ENCODE data around the gene LONRF3.

LONRF3 gene

DNA sequence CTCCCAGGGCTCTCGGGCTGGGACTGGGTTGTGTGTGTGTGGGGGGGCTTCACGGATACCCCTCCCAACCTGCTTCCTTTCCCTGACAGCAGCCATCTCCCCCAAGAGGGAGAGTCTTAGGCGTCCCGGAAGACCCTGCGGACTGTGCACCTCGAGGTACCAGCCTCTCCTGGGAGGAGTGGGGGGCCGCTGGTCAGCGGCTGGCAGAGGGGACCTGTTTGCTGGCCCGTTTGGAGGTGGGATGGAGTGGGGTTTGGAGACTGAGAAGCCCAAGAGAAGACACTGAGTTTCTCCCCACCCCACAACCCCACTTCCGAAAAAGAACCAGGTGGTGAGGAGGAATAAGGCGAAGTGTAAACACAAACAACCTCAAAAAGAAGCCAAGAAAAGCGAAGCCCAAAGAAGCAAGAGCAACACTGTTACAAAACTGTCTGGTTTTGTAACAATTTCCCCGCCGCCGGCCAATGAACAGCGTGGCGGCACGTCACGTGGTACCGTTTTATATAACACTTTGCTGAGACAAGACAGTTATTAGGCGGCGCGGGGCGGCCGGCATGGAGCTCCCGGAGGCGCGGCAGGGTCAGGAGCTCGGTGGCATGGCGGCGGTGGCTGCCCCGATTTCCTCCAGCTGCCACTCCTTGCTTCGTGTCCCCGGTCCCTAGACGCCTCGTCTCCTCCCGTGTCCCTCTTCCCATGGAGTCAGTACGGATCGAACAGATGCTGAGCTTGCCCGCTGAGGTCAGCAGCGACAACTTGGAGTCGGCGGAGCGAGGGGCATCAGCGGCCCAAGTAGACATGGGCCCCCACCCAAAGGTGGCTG, at the start of gene LONRF3:
LONRF3 (plus strand) TSS at position 531 of the 820 bp plus-strand sequence; CDS start at position 694, 163 bp downstream.
- peak within 1 kb of the TSS; percentile 88 for H3K4me3 Mint-ChIP-seq
- no peaks in the 10 kb centered on the region for H3K9me3 Mint-ChIP-seq
- peak within 1 kb of the TSS; percentile 81 for H3K27ac Mint-ChIP-seq
- no peaks in the 10 kb centered on the region for H3K36me3 Mint-ChIP-seq
- peaks cover 19% of the 10 kb centered on the region for H3K4me1 Mint-ChIP-seq
- ATAC-seq, result peak; percentile 57
- H3K27me3 Mint-ChIP-seq, result peaks cover 15% of the 10 kb centered on the region

DNA sequence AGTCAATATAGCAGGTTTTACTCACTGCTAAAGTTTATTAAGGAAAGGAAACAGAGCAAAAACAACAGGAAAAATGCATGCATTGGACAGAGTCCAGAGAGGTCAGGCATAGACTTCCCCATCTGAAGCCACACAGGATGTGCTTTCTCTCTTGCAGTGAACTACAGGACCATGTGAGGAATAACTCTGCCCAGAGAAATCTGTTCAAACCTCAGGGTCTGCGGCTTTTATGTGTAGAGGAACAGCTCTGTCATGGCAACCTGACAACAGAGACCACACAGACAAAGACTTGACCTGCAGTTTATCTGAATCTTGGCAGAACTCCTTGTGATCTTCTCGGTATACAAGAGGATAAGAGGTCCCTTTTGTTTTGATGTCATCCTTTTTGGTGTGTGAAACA, 46.3 kb upstream of the LONRF3 start:
- Mint-ChIP-seq H3K9me3 (no peaks in the 10 kb centered on the region), H3K4me1 (no peaks in the 10 kb centered on the region), H3K27ac (no peak overlapping the region)

DNA sequence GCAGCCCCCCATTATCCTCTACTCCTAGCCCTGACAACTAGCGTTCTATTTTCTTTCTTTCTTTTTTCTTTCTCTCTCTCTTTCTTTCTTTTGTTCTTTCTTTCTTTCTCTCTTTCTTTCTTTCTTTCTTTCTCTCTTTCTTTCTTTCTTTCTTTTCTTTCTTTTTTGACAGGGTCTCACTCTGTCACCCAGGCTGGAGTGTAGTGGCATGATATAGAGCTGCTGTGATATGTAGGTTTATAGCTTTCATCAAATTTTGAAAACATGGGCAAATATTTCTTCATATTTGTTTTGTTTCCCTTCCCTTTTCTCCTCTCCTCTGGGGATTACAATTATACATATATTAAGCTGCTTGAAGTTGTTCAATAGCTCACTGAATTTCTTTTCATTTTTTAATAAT, 39.1 kb upstream of the LONRF3 start:
- no peak for ATAC-seq
- peaks cover 6% of the 10 kb centered on the region for H3K36me3 Mint-ChIP-seq
- no peak overlapping the region for H3K4me3 Mint-ChIP-seq
- H3K9me3 Mint-ChIP-seq, result peaks cover 4% of the 10 kb centered on the region
- peaks cover 8% of the 10 kb centered on the region for H3K27me3 Mint-ChIP-seq
- H3K4me1 Mint-ChIP-seq, result peaks cover 5% of the 10 kb centered on the region
- no peak overlapping the region for H3K27ac Mint-ChIP-seq

More for the DNA sequence above, 46.3 kb upstream of the LONRF3 start:
- H3K36me3 Mint-ChIP-seq, result no peaks in the 10 kb centered on the region
- no peak overlapping the region for H3K4me3 Mint-ChIP-seq
- no peak for ATAC-seq
- no peaks in the 10 kb centered on the region for H3K27me3 Mint-ChIP-seq

DNA sequence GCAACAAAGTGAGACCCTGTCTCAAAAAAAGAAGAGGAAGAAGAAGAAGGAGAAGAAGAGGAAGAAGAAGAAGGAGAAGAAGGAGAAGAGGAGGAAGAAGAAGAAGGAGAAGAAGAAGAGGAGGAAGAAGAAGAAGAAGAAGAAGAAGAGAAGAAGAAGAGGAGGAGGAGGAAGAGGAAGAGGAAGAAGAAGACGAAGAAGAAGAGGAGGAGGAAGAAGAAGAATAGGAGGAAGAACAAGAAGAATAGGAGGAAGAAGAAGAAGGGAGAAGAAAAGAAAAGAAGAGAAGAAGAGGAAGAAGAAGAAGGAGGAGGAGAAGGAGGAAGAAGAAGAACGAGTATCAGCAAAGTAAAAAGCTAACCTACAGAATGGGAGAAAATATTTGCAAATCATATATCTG, 33.3 kb upstream of the LONRF3 start:
- H3K4me3 Mint-ChIP-seq, result no peak overlapping the region
- no peaks in the 10 kb centered on the region for H3K36me3 Mint-ChIP-seq
- H3K4me1 Mint-ChIP-seq, result no peaks in the 10 kb centered on the region
- no peak for ATAC-seq
- no peak overlapping the region for H3K27ac Mint-ChIP-seq
- no peaks in the 10 kb centered on the region for H3K9me3 Mint-ChIP-seq
- H3K27me3 Mint-ChIP-seq, result peaks cover 16% of the 10 kb centered on the region

DNA sequence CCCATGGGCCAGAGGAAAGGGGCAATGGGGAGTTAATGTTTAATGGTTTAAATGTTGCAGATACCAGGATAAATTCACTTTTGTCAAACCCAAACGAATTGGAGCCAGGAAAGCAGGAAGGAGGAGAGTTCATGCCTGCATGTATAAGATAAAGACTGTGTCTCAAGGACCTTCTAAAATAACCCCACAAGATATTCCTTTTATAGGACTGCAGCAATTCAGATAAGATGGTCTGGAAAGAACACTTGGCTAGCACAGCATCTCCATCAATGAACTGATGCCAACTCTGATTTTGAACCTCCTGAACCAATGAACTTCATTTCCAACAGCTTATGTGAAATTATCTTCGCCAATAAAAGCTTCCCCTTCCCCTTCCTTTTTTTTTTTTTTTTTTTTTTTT, 31.3 kb upstream of the LONRF3 start:
- Mint-ChIP-seq H3K4me1 (no peaks in the 10 kb centered on the region), H3K9me3 (no peaks in the 10 kb centered on the region), H3K4me3 (no peak overlapping the region), H3K36me3 (no peaks in the 10 kb centered on the region), H3K27me3 (peaks cover 16% of the 10 kb centered on the region), H3K27ac (no peak overlapping the region)
- ATAC-seq, result no peak

DNA sequence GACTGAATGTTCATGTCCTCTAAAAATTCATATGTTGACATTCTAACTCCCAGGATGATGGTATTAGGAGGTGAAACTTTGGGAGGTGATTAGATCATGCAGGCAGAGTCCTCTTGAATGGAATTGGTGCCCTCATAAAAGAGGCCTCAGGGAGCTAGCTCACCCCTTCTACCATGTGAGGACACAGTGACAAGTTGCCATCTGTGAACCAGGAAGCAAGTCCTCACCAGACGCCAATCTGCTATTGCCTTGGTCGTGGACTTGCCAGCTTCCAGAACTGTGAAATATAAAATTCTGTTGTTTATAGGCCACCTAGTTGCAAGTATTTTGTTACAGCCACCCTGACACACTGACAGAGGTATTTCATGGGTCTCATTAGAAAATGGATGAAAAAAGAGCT, 28.5 kb upstream of the LONRF3 start:
- Mint-ChIP-seq H3K9me3 (no peaks in the 10 kb centered on the region), H3K27ac (no peak overlapping the region), H3K36me3 (no peaks in the 10 kb centered on the region), H3K4me1 (no peaks in the 10 kb centered on the region), H3K4me3 (no peak overlapping the region), H3K27me3 (peaks cover 12% of the 10 kb centered on the region)
- ATAC-seq, result no peak

- H3K27me3 Mint-ChIP-seq, result no peaks in the 10 kb centered on the region
- no peak for ATAC-seq
- no peaks in the 10 kb centered on the region for H3K36me3 Mint-ChIP-seq
- H3K4me3 Mint-ChIP-seq, result no peak overlapping the region
- no peak overlapping the region for H3K27ac Mint-ChIP-seq
- H3K4me1 Mint-ChIP-seq, result no peaks in the 10 kb centered on the region
- no peaks in the 10 kb centered on the region for H3K9me3 Mint-ChIP-seq
Measured at GRCh38 chrX:118948270-118948669, 26.1 kb upstream of the LONRF3 start.

GRCh38 chrX:118961866-118962560, 12.4 kb upstream of the LONRF3 start:
- Mint-ChIP-seq H3K4me1 (no peaks in the 10 kb centered on the region), H3K27me3 (no peaks in the 10 kb centered on the region), H3K27ac (no peak overlapping the region), H3K4me3 (no peak overlapping the region), H3K9me3 (no peaks in the 10 kb centered on the region), H3K36me3 (no peaks in the 10 kb centered on the region)
- no peak for ATAC-seq

- Mint-ChIP-seq H3K27me3 (no peaks in the 10 kb centered on the region), H3K4me3 (no peak overlapping the region), H3K27ac (no peak overlapping the region), H3K4me1 (no peaks in the 10 kb centered on the region), H3K9me3 (no peaks in the 10 kb centered on the region), H3K36me3 (no peaks in the 10 kb centered on the region)
- ATAC-seq, result peak; percentile 45
Measured at GRCh38 chrX:118963159-118963558, 11.3 kb upstream of the LONRF3 start.

DNA sequence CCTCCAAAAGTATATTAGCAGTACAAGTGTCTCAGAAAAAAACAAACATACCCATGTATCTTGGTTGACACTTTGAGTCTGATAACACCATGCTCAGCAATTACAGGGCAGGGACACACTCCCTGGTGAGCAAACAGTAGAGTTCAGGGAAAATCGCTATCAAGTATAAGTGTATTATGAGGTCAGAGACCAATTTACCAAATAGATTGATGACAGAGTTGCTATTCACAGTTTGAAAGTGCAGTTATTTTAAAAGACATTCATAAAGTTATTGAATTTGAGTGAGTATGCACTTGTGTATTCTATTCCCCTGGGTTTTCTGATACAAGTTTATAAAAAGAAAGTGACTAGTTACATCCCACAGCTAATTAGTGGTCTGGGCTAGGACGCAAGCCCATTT, 10.2 kb upstream of the LONRF3 start:
- H3K9me3 Mint-ChIP-seq, result no peaks in the 10 kb centered on the region
- H3K27me3 Mint-ChIP-seq, result no peaks in the 10 kb centered on the region
- H3K4me3 Mint-ChIP-seq, result no peak overlapping the region
- ATAC-seq, result no peak
- H3K27ac Mint-ChIP-seq, result no peak overlapping the region
- no peaks in the 10 kb centered on the region for H3K36me3 Mint-ChIP-seq
- no peaks in the 10 kb centered on the region for H3K4me1 Mint-ChIP-seq

DNA sequence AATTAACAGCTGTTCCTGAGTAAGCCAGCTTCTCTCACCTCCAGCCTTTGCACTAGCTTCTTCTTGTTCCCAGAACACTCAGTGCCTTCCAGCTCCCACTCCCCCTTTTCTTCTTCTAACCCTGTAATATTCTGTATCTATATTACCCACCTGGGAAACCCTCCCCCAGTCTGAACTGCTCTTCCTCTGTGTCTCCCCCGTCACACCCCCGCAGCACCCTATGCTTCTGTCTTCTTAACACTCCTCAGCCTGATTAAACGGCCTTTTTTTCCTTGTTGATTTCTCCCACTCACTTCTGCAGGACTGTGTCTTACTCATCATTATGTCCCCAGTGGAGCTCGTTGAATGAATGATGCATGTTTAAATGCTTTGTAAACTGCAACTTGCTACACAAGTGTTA, 9.0 kb upstream of the LONRF3 start:
- no peaks in the 10 kb centered on the region for H3K9me3 Mint-ChIP-seq
- H3K4me1 Mint-ChIP-seq, result no peaks in the 10 kb centered on the region
- H3K27ac Mint-ChIP-seq, result no peak overlapping the region
- no peak for ATAC-seq
- H3K27me3 Mint-ChIP-seq, result no peaks in the 10 kb centered on the region
- no peak overlapping the region for H3K4me3 Mint-ChIP-seq
- no peaks in the 10 kb centered on the region for H3K36me3 Mint-ChIP-seq

DNA sequence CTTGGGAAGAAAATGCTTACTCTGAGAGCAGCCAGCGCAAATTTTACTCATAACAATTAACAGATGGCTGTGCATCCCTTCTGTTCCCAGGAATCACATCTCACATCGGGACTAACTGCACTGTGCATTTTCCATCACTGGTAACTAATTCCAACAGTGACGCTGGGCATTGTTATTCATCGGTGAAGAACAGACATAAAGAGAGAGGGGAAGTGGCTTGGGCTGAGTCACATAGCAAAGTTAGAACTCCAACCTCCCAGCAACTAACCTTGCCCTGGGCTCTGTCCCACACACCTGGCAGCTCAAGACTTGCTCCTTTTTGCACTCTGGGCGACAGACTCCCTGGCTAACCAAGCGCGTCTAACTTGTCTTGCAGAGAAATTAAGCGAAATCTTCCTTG, 6.4 kb upstream of the LONRF3 start:
- Mint-ChIP-seq H3K27me3 (peaks cover 7% of the 10 kb centered on the region), H3K4me3 (no peak overlapping the region), H3K9me3 (no peaks in the 10 kb centered on the region), H3K4me1 (no peaks in the 10 kb centered on the region), H3K36me3 (no peaks in the 10 kb centered on the region), H3K27ac (no peak overlapping the region)
- ATAC-seq, result no peak

DNA sequence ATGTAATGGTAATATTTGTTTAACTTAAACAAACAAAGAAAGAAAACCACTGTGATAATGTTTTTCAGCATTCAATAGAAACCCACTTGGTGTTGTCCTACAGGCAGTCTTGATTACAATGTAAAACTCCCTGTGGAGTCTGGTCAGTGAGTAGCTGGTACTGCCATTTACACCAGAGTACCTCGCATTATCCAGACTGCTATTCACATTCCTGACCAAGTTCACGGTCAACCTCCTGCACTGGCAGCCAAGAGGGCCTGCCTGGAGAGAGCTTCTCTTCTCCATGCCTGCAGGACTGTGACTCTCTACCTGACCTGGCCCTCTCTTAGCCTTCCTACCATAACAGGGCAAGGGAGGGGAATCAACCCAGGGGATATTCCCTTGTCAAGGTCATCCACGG, 2.9 kb upstream of the LONRF3 start:
- Mint-ChIP-seq H3K4me3 (no peak overlapping the region), H3K27me3 (peaks cover 15% of the 10 kb centered on the region), H3K4me1 (peaks cover 19% of the 10 kb centered on the region), H3K27ac (no peak overlapping the region), H3K36me3 (no peaks in the 10 kb centered on the region), H3K9me3 (no peaks in the 10 kb centered on the region)
- no peak for ATAC-seq

DNA sequence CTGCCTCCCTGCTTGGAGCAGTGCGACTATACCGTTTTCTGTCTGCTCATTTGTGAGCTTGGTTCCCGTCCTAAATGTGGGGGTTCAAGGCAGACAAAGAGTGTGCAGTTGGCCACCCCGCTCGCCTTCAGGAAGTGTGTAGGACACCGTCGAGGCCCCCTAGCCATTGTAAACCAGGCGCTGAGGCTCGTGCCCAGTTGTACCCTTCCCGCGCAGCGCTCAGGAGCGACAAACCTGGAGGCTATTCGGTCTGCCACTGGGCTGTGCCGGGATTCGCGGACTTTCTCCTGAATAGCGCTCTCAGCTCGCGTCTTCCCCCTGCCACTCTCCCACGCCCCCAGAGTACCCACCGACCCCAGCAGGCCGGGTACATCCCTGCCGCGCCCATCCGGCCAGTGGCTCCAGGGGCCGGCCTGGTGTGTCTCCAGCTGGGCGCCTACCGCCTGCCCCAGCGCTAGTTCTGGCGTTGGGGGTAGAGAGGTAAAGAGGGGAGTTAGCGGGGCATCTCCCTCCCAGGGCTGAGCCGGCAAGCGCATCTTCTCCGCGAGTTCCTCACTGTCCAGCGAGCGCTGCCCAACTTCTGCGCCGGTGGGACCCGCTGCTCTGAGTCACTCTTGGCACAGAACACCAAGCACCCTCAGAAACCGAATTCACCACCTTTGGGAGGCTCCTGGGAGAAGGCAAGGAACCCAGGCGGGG, 880 bp upstream of the LONRF3 start:
- Mint-ChIP-seq H3K9me3 (no peaks in the 10 kb centered on the region), H3K27ac (peak overlapping the region; percentile 81), H3K4me3 (peak overlapping the region; percentile 88), H3K4me1 (peaks cover 19% of the 10 kb centered on the region), H3K27me3 (peaks cover 15% of the 10 kb centered on the region), H3K36me3 (no peaks in the 10 kb centered on the region)
- ATAC-seq, result no peak

- ATAC-seq, result peak; percentile 67
- H3K27me3 Mint-ChIP-seq, result peaks cover 15% of the 10 kb centered on the region
Measured at GRCh38 chrX:118974908-118975671, 672 bp downstream of the LONRF3 start.

More at GRCh38 chrX:118974908-118975671, 672 bp downstream of the LONRF3 start:
- peaks cover 19% of the 10 kb centered on the region for H3K4me1 Mint-ChIP-seq
- no peaks in the 10 kb centered on the region for H3K9me3 Mint-ChIP-seq
- H3K36me3 Mint-ChIP-seq, result no peaks in the 10 kb centered on the region
- peak overlapping the region; percentile 81 for H3K27ac Mint-ChIP-seq
- peak overlapping the region; percentile 88 for H3K4me3 Mint-ChIP-seq
